Fibroblast of lung (primary cell): Measurements from ENCODE around the gene SRP9. TPM values are rescaled to one million over a fixed set of nuclear protein-coding genes. Genes with fewer than 3 reads are reported as not detected.

Source experiments
- DNase-seq, 2 donors: peaks; one replicate each; pipeline versions ENCODE4 v3.0.0 to v3.0.0-alpha.2; 2010; ENCODE audit warnings: low read depth in 2 of 2
- H2AFZ ChIP-seq: 2 replicates; pipeline ENCODE4 v1.5.1; 2012; ENCODE audit warnings: low read length, control low read depth, inconsistent platforms
- H3K27ac ChIP-seq: 2 replicates; pipeline ENCODE4 v1.5.1; 2011; ENCODE audit warnings: low read length, control low read depth; ENCODE audit not compliant: insufficient read depth
- H3K27me3 ChIP-seq: 2 replicates; pipeline ENCODE4 v1.5.1; 2011; ENCODE audit warnings: mild to moderate bottlenecking, low read length; ENCODE audit not compliant: control insufficient read depth, insufficient read depth
- H3K36me3 ChIP-seq: 2 replicates; pipeline ENCODE4 v1.5.1; 2011; ENCODE audit warnings: low read length; ENCODE audit not compliant: control insufficient read depth, insufficient read depth
- H3K4me1 ChIP-seq: 2 replicates; pipeline ENCODE4 v1.5.1; 2011; ENCODE audit warnings: low read length; ENCODE audit not compliant: control insufficient read depth, insufficient read depth; ENCODE audit errors: extremely low read depth
- H3K4me2 ChIP-seq: 2 replicates; pipeline ENCODE4 v1.5.1; 2011; ENCODE audit warnings: low read length, control low read depth; ENCODE audit not compliant: insufficient read depth; ENCODE audit errors: extremely low read depth
- H3K4me3 ChIP-seq, 4 experiments: fragments of 200-600 bp in 1 of 4; sonication (generic) in 1 of 4; replicated peaks in 1 of 4; 2 replicates each; pipeline ENCODE4 v1.5.1; 2011 to 2016; ENCODE audit warnings: low read length in 4 of 4, low read depth in 3 of 4, mild to moderate bottlenecking in 3 of 4, control low read depth in 2 of 4, inconsistent platforms in 1 of 4, mixed read lengths in 1 of 4; ENCODE audit not compliant: insufficient read depth in 1 of 4; ENCODE audit errors: control extremely low read depth in 1 of 4
- H3K79me2 ChIP-seq: 2 replicates; pipeline ENCODE4 v1.5.1; 2012; ENCODE audit warnings: mild to moderate bottlenecking, low read length, inconsistent platforms; ENCODE audit not compliant: control insufficient read depth, insufficient read depth
- H3K9ac ChIP-seq: 2 replicates; pipeline ENCODE4 v1.5.1; 2011; ENCODE audit warnings: mild to moderate bottlenecking, low read length, control low read depth; ENCODE audit not compliant: insufficient read depth
- H3K9me3 ChIP-seq: 2 replicates; pipeline ENCODE4 v1.5.1; 2012; ENCODE audit warnings: low read depth, low read length; ENCODE audit not compliant: control insufficient read depth, insufficient read depth
- H4K20me1 ChIP-seq: 2 replicates; pipeline ENCODE4 v1.5.1; 2011; ENCODE audit warnings: low read length; ENCODE audit not compliant: control insufficient read depth, insufficient read depth; ENCODE audit errors: extremely low read depth
- CTCF ChIP-seq, 2 donors: IDR thresholded peaks in 1 of 2; conservative IDR thresholded peaks in 1 of 2; 1 replicate in 1 of 2; 2 replicates in 1 of 2; pipeline ENCODE4 v1.5.1; 2011 to 2012; ENCODE audit warnings: low read length in 2 of 2, control low read depth in 1 of 2, inconsistent platforms in 1 of 2, low read depth in 1 of 2, mild to moderate bottlenecking in 1 of 2
- EZH2 ChIP-seq: IDR thresholded peaks from 2 replicates; pipeline ENCODE4 v1.5.1; 2012; ENCODE audit warnings: low read length, control low read depth, mild to moderate bottlenecking; ENCODE audit errors: missing control alignments
- polyA plus RNA-seq, 2 donors: library from polyadenylated mRNA; depleted of rRNA in 1 of 2; stranded (reverse) in 1 of 2; unstranded in 1 of 2; fragments of >200 nt; gene quantifications; 2 replicates each; pipeline ENCODE4 v1.2.1, GENCODE V29; 2011 to 2012; ENCODE audit warnings: missing spikeins in 1 of 2
- total RNA-seq: library from RNA; depleted of rRNA; stranded (reverse); fragments of >200 nt; gene quantifications from 2 replicates; pipeline ENCODE4 v1.2.1, GENCODE V29; 2014

Gene SRP9
- total and polyA plus RNA-seq, 2 donors (not counting 1 experiment from before 2014, with no cell fraction given), result 202 to 442 TPM

GRCh38 chr1:225735252-225736149 lies 42.1 kb upstream of the SRP9 start:
- H3K9ac ChIP-seq, result no peak overlapping the region
- H3K27ac ChIP-seq, result peak overlapping the region; percentile 84
- H2AFZ ChIP-seq, result peak overlapping the region; percentile 4
- H3K79me2 ChIP-seq, result no peaks in the 10 kb centered on the region
- H3K9me3 ChIP-seq, result no peaks in the 10 kb centered on the region
- H3K4me3 ChIP-seq, result peak overlapping the region in 1 of 4 experiments; percentile 17
- peak overlapping the region; percentile 55 for H3K4me2 ChIP-seq
- no peaks in the 10 kb centered on the region for H3K27me3 ChIP-seq
- H3K36me3 ChIP-seq, result no peaks in the 10 kb centered on the region
- no peak for TF ChIP-seq CTCF (conservative IDR thresholded peaks at IDR 0.05 in 1 of 2, IDR thresholded peaks at IDR 0.05 in 1 of 2; ENCODE audit: low read depth in 1 of 2, low read length in 2 of 2)
- no peak for TF ChIP-seq EZH2
- peak; percentile 98 for DNase-seq
- no peaks in the 10 kb centered on the region for H4K20me1 ChIP-seq
- H3K4me1 ChIP-seq, result peaks cover 14% of the 10 kb centered on the region

DNA sequence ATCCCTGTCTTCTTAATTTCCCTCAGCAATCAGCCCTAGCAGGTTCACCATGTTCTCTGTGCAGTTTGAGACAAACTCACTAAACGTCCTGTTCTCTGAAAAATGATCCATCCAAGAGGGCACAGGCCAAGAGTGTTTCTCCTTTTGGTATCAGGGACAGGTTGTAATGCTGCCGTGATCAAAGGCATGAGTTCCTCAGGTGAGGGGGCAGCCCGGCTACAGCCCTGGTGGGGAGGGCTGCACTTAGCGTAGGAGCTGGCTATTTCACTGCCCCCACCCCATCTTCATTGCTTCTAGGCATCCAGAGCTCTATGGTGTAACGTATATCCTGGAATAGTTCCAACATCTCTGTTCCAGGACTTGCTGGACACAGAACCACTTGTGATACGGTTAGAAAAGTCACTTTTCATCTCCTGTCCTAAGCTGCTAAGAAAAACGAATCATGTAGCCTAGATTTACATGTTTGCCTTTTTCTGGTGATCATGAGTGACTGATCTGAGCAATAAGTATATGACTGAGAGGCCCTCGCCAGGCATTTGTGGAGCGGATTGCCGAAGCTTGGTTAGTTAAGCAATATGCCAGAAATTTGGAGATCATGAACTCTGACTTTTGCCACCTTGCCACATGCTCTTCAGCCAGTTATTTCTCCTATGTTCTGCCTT lies 41.1 kb upstream of the SRP9 start:
- Histone ChIP-seq H3K4me1 (peaks cover 14% of the 10 kb centered on the region), H3K79me2 (no peaks in the 10 kb centered on the region), H3K36me3 (no peaks in the 10 kb centered on the region), H3K9me3 (no peaks in the 10 kb centered on the region), H3K27ac (peak overlapping the region; percentile 84), H3K27me3 (no peaks in the 10 kb centered on the region), H3K4me3 (no peak overlapping the region), H3K9ac (no peak overlapping the region), H2AFZ (no peak overlapping the region), H3K4me2 (no peak overlapping the region), H4K20me1 (no peaks in the 10 kb centered on the region)
- DNase-seq, result peak in 1 of 2 donors; percentile 38
- TF ChIP-seq EZH2, result no peak

GRCh38 chr1:225737161-225737560 lies 40.5 kb upstream of the SRP9 start:
- Histone ChIP-seq H3K4me1 (peaks cover 14% of the 10 kb centered on the region), H3K79me2 (no peaks in the 10 kb centered on the region), H4K20me1 (no peaks in the 10 kb centered on the region), H3K36me3 (no peaks in the 10 kb centered on the region), H3K4me3 (no peak overlapping the region), H3K27ac (no peak overlapping the region), H3K4me2 (no peak overlapping the region), H3K9me3 (no peaks in the 10 kb centered on the region), H3K9ac (no peak overlapping the region), H2AFZ (no peak overlapping the region), H3K27me3 (no peaks in the 10 kb centered on the region)
- peak in 1 of 2 donors; percentile 12 for DNase-seq
- TF ChIP-seq EZH2, result no peak
- TF ChIP-seq CTCF (conservative IDR thresholded peaks at IDR 0.05 in 1 of 2, IDR thresholded peaks at IDR 0.05 in 1 of 2; ENCODE audit: low read depth in 1 of 2, low read length in 2 of 2), result no peak
